GM23248 (cell line): ENCODE measurements around the gene TROAP. TPM values are rescaled to one million over a fixed set of nuclear protein-coding genes. Genes with fewer than 3 reads are reported as not detected.

Source experiments
- DNase-seq: peaks from one replicate; pipeline ENCODE4 v3.0.0-alpha.2; 2015
- H2AFZ ChIP-seq: fragments of 200-600 bp; sonication (generic); 2 replicates; pipeline ENCODE4 v1.6.1; 2016; ENCODE audit warnings: antibody characterized with exemption
- H3F3A ChIP-seq: fragments of 200-600 bp; sonication (generic); 2 replicates; pipeline ENCODE4 v1.6.1; 2016; ENCODE audit warnings: mild to moderate bottlenecking, antibody characterized with exemption, mixed run types; ENCODE audit not compliant: insufficient read depth
- H3K27ac ChIP-seq: fragments of 200-600 bp; sonication (generic); 2 replicates; pipeline ENCODE4 v1.5.1; 2016; ENCODE audit warnings: mild to moderate bottlenecking
- H3K27me3 ChIP-seq: fragments of 200-600 bp; sonication (generic); replicated peaks from 2 replicates; pipeline ENCODE4 v1.6.1; 2016; ENCODE audit warnings: mild to moderate bottlenecking; ENCODE audit not compliant: insufficient read depth
- H3K36me3 ChIP-seq: fragments of 200-600 bp; sonication (generic); 2 replicates; pipeline ENCODE4 v1.6.1; 2016; ENCODE audit warnings: low read depth, mild to moderate bottlenecking
- H3K4me1 ChIP-seq: fragments of 200-600 bp; sonication (generic); 2 replicates; pipeline ENCODE4 v1.6.1; 2016; ENCODE audit warnings: mild to moderate bottlenecking; ENCODE audit not compliant: insufficient read depth
- H3K4me2 ChIP-seq: fragments of 200-600 bp; sonication (generic); one replicate; pipeline ENCODE4 v1.6.1; 2016; ENCODE audit warnings: mild to moderate bottlenecking; ENCODE audit not compliant: unreplicated experiment
- H3K4me3 ChIP-seq: fragments of 200-600 bp; sonication (generic); 2 replicates; pipeline ENCODE4 v1.5.1; 2016; ENCODE audit warnings: mild to moderate bottlenecking
- H3K79me2 ChIP-seq: fragments of 200-600 bp; sonication (generic); 2 replicates; pipeline ENCODE4 v1.6.1; 2016; ENCODE audit warnings: mild to moderate bottlenecking; ENCODE audit not compliant: insufficient read depth
- H3K9ac ChIP-seq: fragments of 200-600 bp; sonication (generic); 2 replicates; pipeline ENCODE4 v1.6.1; 2016; ENCODE audit warnings: mild to moderate bottlenecking
- H3K9me2 ChIP-seq: fragments of 200-600 bp; sonication (generic); 2 replicates; pipeline ENCODE4 v1.6.1; 2016; ENCODE audit warnings: mixed run types, mild to moderate bottlenecking, moderate library complexity; ENCODE audit not compliant: insufficient read depth
- H3K9me3 ChIP-seq: fragments of 200-600 bp; sonication (generic); one replicate; pipeline ENCODE4 v1.6.1; 2017; ENCODE audit warnings: low read depth
- H4K20me1 ChIP-seq: fragments of 200-600 bp; sonication (generic); 2 replicates; pipeline ENCODE4 v1.6.0; 2016; ENCODE audit not compliant: insufficient read depth
- EZH2 ChIP-seq: fragments of 200-600 bp; sonication (generic); IDR thresholded peaks from 2 replicates; pipeline ENCODE4 v1.6.1; 2018; ENCODE audit warnings: antibody characterized with exemption, mild to moderate bottlenecking; ENCODE audit not compliant: insufficient read depth, poor library complexity, severe bottlenecking
- EZH2phosphoT487 ChIP-seq: fragments of 200-600 bp; sonication (generic); IDR thresholded peaks from 2 replicates; pipeline ENCODE4 v1.6.1; 2018; ENCODE audit warnings: antibody characterized with exemption, moderate library complexity, mild to moderate bottlenecking, low read depth; ENCODE audit not compliant: insufficient read depth
- WGBS, 2 experiments: methylation state at CpG; one replicate each; pipeline ENCODE4 v1.1.6; 2015 to 2017; ENCODE audit warnings: low lambda C conversion rate in 2 of 2, low coverage in 1 of 2; ENCODE audit errors: missing lambda C conversion rate in 2 of 2; 5-methylcytosine and 5-hydroxymethylcytosine counted together
- in situ Hi-C: fragments of 300-500 bp; cut with MboI; formaldehyde crosslinking; loops from 2 replicates; pipeline ENCODE4 v1.15.0; 2020
- polyA plus RNA-seq: library from polyadenylated mRNA; unstranded; fragments of >200 nt; fragmentation: Nextera tagmentation; extraction: Ambion mirVana; gene quantifications from 2 replicates; pipeline ENCODE4 v1.2.1, GENCODE V29; 2016
- total RNA-seq: library from RNA; depleted of rRNA; stranded (reverse); fragments of >200 nt; shearing (Covaris generic); gene quantifications from 2 replicates; pipeline ENCODE4 v1.2.3, GENCODE V29; 2014

The TROAP gene
- total and polyA plus RNA-seq, 2 experiments from 2014 or later, result 4.4 to 11.7 TPM

DNA sequence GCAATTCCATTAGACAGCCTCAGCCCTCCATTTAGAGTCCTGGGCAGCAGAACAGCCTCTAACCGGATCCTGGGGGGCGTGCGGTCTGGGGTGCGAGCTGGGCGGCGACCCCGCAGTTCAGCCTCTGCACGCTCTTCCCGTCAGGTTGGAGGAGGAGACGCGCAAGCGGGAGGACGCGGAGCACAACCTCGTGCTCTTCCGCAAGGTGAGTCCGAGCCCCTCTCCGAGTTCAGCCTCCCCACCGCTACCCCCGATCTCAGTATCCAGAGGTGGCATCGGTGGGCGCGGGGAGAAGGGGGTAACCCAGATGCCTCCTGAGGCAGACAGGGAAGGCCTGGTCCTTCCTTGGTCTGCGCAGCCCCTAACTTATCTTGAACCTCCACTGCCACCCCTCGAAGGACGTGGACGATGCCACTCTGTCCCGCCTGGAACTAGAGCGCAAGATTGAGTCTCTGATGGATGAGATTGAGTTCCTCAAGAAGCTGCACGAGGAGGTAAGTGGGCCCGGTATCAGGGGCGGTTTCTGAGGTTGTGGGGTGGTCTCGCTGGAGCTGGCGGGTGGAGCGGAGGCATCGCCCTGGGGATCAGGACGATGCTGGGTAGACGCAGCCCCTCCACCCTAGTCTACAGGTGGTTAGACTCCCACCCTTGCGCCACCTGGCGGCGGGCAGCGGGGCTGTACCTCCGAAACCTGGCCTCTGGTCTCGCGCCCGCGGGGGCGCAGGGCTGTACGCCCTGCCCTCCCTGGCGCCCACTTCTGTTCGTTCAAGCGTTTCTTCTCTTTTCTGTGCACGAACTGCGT lies 26.8 kb upstream of the TROAP start:
- no peak overlapping the region for H3K4me2 ChIP-seq
- H3K4me3 ChIP-seq, result 0 out of 2 replicates have a peak overlapping the region, but pooled peaks have one; percentile 18
- no peaks in the 10 kb centered on the region; the same call in 1 of the 2 replicates for H3K4me1 ChIP-seq
- H3F3A ChIP-seq, result no peaks in the 10 kb centered on the region
- no peak overlapping the region for H3K9ac ChIP-seq
- H3K9me3 ChIP-seq, result no peaks in the 10 kb centered on the region
- TF ChIP-seq EZH2phosphoT487 (no peak), EZH2 (no peak)
- WGBS, 2 experiments, result 15 to 18% methylated on average over 52 to 53 of the region's 54 CpGs
- H3K27me3 ChIP-seq, result peaks cover 43% of the 10 kb centered on the region
- H3K79me2 ChIP-seq, result no peaks in the 10 kb centered on the region
- H4K20me1 ChIP-seq, result no peaks in the 10 kb centered on the region
- DNase-seq, result peak; percentile 42
- no peaks in the 10 kb centered on the region for H3K9me2 ChIP-seq
- in situ Hi-C loops, result no loop called here
- H3K27ac ChIP-seq, result no peak overlapping the region
- no peak overlapping the region for H2AFZ ChIP-seq
- H3K36me3 ChIP-seq, result no peaks in the 10 kb centered on the region

GRCh38 chr12:49296836-49297694 lies 26.0 kb upstream of the TROAP start:
- Histone ChIP-seq H3K4me1 (no peaks in the 10 kb centered on the region; the same call in 1 of the 2 replicates), H2AFZ (peak overlapping the region; percentile 43; the same call in 1 of the 2 replicates), H3K27me3 (peaks cover 43% of the 10 kb centered on the region), H3K9ac (no peak overlapping the region), H4K20me1 (no peaks in the 10 kb centered on the region), H3K4me3 (0 out of 2 replicates have a peak overlapping the region, but pooled peaks have one; percentile 18), H3K4me2 (no peak overlapping the region), H3K27ac (no peak overlapping the region), H3K9me2 (no peaks in the 10 kb centered on the region), H3K79me2 (no peaks in the 10 kb centered on the region), H3K9me3 (no peaks in the 10 kb centered on the region), H3K36me3 (no peaks in the 10 kb centered on the region), H3F3A (no peaks in the 10 kb centered on the region)
- peak; percentile 33 for DNase-seq
- WGBS, 2 experiments, result 2 to 4% methylated on average over 61 to 64 of the region's 77 CpGs
- TF ChIP-seq EZH2 (no peak), EZH2phosphoT487 (no peak; the same call in 1 of the 2 replicates)
- in situ Hi-C loops, result no loop called here

- 8 to 11% methylated on average over 7 to 8 of the region's 8 CpGs for WGBS, 2 experiments
- Histone ChIP-seq H3K36me3 (no peaks in the 10 kb centered on the region), H3F3A (no peaks in the 10 kb centered on the region), H4K20me1 (no peaks in the 10 kb centered on the region), H3K4me1 (no peaks in the 10 kb centered on the region; the same call in 1 of the 2 replicates), H3K9me3 (no peaks in the 10 kb centered on the region), H3K9ac (no peak overlapping the region), H3K27ac (no peak overlapping the region), H3K79me2 (no peaks in the 10 kb centered on the region), H3K27me3 (peaks cover 46% of the 10 kb centered on the region), H3K9me2 (no peaks in the 10 kb centered on the region), H3K4me2 (no peak overlapping the region), H3K4me3 (no peak overlapping the region), H2AFZ (no peak overlapping the region)
- no peak for TF ChIP-seq EZH2
- no peak for TF ChIP-seq EZH2phosphoT487
- in situ Hi-C loops, result no loop called here
- DNase-seq, result no peak
Measured at GRCh38 chr12:49297695-49298060, 25.4 kb upstream of the TROAP start.

GRCh38 chr12:49298160-49298559 lies 24.9 kb upstream of the TROAP start:
- Histone ChIP-seq H3K4me3 (no peak overlapping the region), H3F3A (no peaks in the 10 kb centered on the region), H3K79me2 (no peaks in the 10 kb centered on the region), H3K9me3 (no peaks in the 10 kb centered on the region), H3K27ac (no peak overlapping the region), H3K4me2 (no peak overlapping the region), H3K4me1 (no peaks in the 10 kb centered on the region; the same call in 1 of the 2 replicates), H3K9me2 (no peaks in the 10 kb centered on the region), H3K27me3 (peaks cover 50% of the 10 kb centered on the region), H4K20me1 (no peaks in the 10 kb centered on the region), H2AFZ (no peak overlapping the region), H3K36me3 (no peaks in the 10 kb centered on the region), H3K9ac (no peak overlapping the region)
- 26 to 28% methylated on average over 6 of the region's 6 CpGs for WGBS, 2 experiments
- in situ Hi-C loops, result no loop called here
- DNase-seq, result no peak
- TF ChIP-seq EZH2phosphoT487 (no peak), EZH2 (no peak)
